Mesothelial cell of epicardium (in vitro differentiated cells): ENCODE measurements around the gene TICRR. TPM values are rescaled to one million over a fixed set of nuclear protein-coding genes. Genes with fewer than 3 reads are reported as not detected.

ENCODE experiments used
- DNase-seq, 2 experiments: peaks; one replicate each; pipeline ENCODE4 v3.0.0; 2021; ENCODE audit warnings: low spot score in 2 of 2; ENCODE audit not compliant: unreplicated experiment in 2 of 2
- H3K27ac Mint-ChIP-seq: 2 replicates; pipeline ENCODE4 v1.8.0; 2021; ENCODE audit warnings: mixed read lengths
- H3K27me3 Mint-ChIP-seq: 2 replicates; pipeline ENCODE4 v1.8.0; 2021; ENCODE audit warnings: low read depth, mixed read lengths
- H3K36me3 Mint-ChIP-seq: 2 replicates; pipeline ENCODE4 v1.8.0; 2021; ENCODE audit warnings: mixed read lengths
- H3K4me1 Mint-ChIP-seq: 2 replicates; pipeline ENCODE4 v1.8.0; 2021; ENCODE audit warnings: mixed read lengths
- H3K4me3 Mint-ChIP-seq: 2 replicates; pipeline ENCODE4 v1.8.0; 2021; ENCODE audit warnings: mild to moderate bottlenecking, moderate library complexity, mixed read lengths
- H3K9me3 Mint-ChIP-seq: 2 replicates; pipeline ENCODE4 v1.8.0; 2021; ENCODE audit warnings: mixed read lengths
- total RNA-seq: library from RNA; stranded (reverse); gene quantifications from 3 replicates; pipeline ENCODE4 v1.2.1, GENCODE V29; 2021
- TF ChIP-seq, protein P1 (sequence below): fragments of 200-600 bp; sonication (generic); IDR thresholded peaks from one replicate; pipeline ENCODE4 v1.5.0; 2021; ENCODE audit warnings: antibody characterized with exemption; ENCODE audit not compliant: unreplicated experiment

Gene TICRR
- total RNA-seq, 1 donor from 2014 or later = 10.2 TPM

DNA sequence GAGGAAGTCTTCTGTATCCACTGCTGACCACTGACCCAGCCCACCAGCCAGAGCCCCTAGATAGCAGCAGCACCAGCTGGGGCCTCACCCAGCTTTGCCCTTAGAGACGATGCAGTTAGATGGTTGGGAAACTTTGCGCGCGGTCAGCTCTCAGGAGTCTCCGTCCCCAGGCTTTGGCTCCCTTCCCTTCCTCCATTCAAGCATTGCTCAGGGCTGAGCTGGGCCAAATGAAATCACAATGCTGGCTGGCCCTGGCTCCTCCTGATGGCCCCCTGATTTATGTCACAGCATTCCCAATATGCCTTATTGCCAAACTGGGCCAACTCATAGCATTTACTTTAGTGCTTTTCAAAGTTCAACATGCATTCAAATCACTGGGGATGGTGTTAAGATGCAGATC lies 44.3 kb upstream of the TICRR start:
- no peak for DNase-seq
- Mint-ChIP-seq H3K27me3 (peaks cover 2% of the 10 kb centered on the region), H3K36me3 (no peaks in the 10 kb centered on the region), H3K9me3 (peaks cover 13% of the 10 kb centered on the region), H3K27ac (no peak overlapping the region), H3K4me1 (no peaks in the 10 kb centered on the region), H3K4me3 (no peak overlapping the region)
- TF ChIP-seq, protein P1, sequence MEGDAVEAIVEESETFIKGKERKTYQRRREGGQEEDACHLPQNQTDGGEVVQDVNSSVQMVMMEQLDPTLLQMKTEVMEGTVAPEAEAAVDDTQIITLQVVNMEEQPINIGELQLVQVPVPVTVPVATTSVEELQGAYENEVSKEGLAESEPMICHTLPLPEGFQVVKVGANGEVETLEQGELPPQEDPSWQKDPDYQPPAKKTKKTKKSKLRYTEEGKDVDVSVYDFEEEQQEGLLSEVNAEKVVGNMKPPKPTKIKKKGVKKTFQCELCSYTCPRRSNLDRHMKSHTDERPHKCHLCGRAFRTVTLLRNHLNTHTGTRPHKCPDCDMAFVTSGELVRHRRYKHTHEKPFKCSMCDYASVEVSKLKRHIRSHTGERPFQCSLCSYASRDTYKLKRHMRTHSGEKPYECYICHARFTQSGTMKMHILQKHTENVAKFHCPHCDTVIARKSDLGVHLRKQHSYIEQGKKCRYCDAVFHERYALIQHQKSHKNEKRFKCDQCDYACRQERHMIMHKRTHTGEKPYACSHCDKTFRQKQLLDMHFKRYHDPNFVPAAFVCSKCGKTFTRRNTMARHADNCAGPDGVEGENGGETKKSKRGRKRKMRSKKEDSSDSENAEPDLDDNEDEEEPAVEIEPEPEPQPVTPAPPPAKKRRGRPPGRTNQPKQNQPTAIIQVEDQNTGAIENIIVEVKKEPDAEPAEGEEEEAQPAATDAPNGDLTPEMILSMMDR = no peak

DNA sequence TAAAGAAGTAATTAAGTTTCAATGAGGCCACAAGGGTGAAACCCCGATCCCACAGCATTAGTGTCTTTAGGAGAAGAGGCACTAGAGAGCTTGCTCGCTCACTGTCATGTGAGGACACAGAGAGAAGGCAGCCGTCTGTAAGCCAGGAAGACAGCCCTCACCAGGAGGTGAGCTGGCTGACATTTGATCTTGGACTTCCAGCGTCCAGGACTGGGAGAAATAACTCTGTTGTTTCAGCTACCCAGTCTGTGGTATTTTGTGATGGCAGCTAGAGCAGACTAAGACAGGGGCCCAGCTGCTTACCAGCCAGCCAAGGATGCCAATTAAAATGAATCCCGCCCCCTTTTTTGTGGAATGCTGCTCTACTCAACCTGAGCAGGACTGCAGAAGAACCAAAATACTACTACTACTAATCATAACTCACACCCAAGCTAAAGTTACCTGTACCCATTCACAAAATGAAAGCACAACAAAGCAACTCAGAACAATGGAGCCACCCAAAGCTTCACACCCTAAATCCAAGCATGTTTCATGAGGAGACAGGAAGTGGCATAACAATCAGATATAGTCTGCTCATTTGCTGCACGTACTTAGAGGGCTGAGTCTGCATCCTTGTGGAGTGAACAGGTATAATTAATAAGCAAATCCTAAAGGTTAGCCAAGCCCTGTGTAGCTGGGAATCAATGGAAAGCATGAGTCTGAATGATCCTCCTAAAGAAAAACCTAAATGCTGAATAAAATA lies 43.3 kb upstream of the TICRR start:
- no peak overlapping the region for H3K4me3 Mint-ChIP-seq
- TF ChIP-seq, protein P1 = no peak

DNA sequence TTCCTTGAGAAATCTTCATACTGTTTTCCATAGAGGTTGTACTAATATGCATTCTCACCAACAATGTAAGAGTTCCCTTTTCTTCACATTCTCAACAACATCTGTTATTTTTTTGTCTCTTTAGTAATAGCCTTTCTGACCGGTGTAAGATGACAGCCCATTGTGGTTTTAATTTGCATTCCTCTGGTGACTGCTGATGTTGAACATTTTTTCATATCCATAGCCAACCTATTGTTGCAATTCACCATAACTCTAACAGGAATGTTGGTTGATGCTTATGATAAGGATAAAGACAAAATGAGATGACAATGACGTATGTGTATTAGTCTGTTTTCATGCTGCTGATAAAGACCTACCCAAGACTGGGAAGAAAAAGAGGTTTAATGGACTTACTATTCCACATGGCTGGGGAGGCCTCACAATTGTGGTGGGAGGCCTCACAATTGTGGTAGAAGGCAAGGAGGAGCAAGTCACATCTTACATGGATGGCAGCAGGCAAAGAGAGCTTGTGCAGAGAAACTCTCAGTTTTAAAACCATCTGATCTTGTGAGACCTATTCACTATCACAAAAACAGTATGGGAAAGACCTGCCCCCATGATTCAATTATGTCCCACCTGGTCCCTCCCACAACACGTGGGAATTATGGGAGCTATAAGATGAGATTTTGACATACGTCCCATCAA lies 41.3 kb upstream of the TICRR start:
- Mint-ChIP-seq H3K4me3 (no peak overlapping the region), H3K27me3 (no peaks in the 10 kb centered on the region), H3K27ac (no peak overlapping the region), H3K9me3 (peaks cover 22% of the 10 kb centered on the region), H3K36me3 (no peaks in the 10 kb centered on the region), H3K4me1 (no peaks in the 10 kb centered on the region)
- DNase-seq = no peak
- TF ChIP-seq, protein P1 = no peak

More for the DNA sequence above, 43.3 kb upstream of the TICRR start:
- DNase-seq = no peak
- no peaks in the 10 kb centered on the region for H3K4me1 Mint-ChIP-seq
- H3K27ac Mint-ChIP-seq = no peak overlapping the region
- peaks cover 13% of the 10 kb centered on the region for H3K9me3 Mint-ChIP-seq
- H3K27me3 Mint-ChIP-seq = no peaks in the 10 kb centered on the region
- no peaks in the 10 kb centered on the region for H3K36me3 Mint-ChIP-seq

DNA sequence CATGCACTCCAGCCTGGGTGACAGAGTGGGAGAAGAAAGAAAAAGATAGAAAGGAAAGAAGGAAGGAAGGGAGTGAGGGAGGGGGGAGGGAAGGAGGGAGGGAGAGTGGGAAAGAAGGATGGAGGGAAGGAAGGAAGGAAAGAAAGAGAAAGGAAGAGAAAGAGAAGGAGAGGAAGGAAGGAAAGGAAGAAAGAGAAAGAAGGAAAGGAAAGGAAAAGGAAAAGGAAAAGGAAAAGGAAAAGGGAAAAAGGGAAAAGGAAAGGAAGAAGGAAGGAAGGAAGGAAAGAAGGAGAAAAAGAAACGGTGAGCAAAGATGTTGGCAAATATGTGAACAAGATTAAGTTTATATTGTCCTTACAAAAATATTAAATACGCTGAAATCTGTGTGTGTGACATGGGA lies 36.2 kb upstream of the TICRR start:
- H3K9me3 Mint-ChIP-seq = peaks cover 14% of the 10 kb centered on the region
- H3K27me3 Mint-ChIP-seq = peaks cover 27% of the 10 kb centered on the region
- H3K4me3 Mint-ChIP-seq = no peak overlapping the region
- no peaks in the 10 kb centered on the region for H3K36me3 Mint-ChIP-seq
- H3K4me1 Mint-ChIP-seq = no peaks in the 10 kb centered on the region
- TF ChIP-seq, protein P1 = no peak
- DNase-seq = no peak
- no peak overlapping the region for H3K27ac Mint-ChIP-seq

DNA sequence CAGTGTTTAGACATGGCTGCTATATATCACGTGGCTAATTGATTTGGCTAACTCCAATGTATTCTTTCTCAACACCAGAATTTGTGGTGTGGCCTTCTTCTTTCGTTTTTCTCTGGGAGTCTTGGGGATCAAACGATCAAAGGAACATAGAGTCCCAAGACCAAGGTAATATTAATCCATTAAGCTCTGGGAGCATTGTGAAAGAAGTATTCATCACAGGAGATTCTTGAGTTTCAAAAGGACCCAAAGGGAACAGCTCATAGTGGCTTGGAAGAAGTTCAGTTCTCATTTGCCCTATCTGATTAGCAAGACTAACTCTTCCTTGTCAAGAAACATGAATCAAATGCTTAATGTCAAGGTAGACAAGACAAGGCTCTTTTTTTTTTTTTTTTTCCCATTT lies 32.9 kb upstream of the TICRR start:
- Mint-ChIP-seq H3K9me3 (peaks cover 9% of the 10 kb centered on the region), H3K4me3 (no peak overlapping the region), H3K27ac (no peak overlapping the region), H3K4me1 (no peaks in the 10 kb centered on the region), H3K27me3 (peaks cover 36% of the 10 kb centered on the region), H3K36me3 (no peaks in the 10 kb centered on the region)
- no peak for DNase-seq
- TF ChIP-seq, protein P1 = no peak
